VCaP (cell line): ENCODE data around the gene SUSD3.

Experiments used
- H3K27ac ChIP-seq: fragments of 450-650 bp; 2 replicates; pipeline ENCODE4 v1.5.1; 2017
- TF ChIP-seq, protein P1 (sequence below): fragments of 450-650 bp; conservative IDR thresholded peaks from 2 replicates; pipeline ENCODE4 v1.5.1; 2017; ENCODE audit warnings: mild to moderate bottlenecking, moderate library complexity

SUSD3 gene

DNA sequence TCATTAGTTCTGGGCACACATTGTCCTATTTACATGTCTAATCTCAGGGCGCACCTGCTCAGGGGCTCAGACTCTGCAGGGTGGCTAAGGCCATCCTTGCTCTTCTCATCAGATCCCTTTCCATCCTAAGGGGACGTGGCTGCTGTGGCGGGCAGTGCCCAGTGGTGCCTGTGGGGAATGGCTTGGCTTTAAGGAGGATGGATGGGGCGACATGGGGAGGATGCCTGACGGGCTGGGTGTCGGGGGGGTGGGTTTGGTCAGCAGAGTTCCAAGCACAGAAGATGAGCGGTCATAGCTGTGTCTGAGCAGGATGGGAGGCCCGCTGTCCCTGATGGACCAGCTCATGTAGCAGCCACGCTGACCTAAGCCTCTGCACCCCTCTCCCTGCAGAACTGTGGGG is 40.9 kb upstream of the SUSD3 start:
- no peak overlapping the region for H3K27ac ChIP-seq
- TF ChIP-seq, protein P1, sequence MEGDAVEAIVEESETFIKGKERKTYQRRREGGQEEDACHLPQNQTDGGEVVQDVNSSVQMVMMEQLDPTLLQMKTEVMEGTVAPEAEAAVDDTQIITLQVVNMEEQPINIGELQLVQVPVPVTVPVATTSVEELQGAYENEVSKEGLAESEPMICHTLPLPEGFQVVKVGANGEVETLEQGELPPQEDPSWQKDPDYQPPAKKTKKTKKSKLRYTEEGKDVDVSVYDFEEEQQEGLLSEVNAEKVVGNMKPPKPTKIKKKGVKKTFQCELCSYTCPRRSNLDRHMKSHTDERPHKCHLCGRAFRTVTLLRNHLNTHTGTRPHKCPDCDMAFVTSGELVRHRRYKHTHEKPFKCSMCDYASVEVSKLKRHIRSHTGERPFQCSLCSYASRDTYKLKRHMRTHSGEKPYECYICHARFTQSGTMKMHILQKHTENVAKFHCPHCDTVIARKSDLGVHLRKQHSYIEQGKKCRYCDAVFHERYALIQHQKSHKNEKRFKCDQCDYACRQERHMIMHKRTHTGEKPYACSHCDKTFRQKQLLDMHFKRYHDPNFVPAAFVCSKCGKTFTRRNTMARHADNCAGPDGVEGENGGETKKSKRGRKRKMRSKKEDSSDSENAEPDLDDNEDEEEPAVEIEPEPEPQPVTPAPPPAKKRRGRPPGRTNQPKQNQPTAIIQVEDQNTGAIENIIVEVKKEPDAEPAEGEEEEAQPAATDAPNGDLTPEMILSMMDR = no peak

DNA sequence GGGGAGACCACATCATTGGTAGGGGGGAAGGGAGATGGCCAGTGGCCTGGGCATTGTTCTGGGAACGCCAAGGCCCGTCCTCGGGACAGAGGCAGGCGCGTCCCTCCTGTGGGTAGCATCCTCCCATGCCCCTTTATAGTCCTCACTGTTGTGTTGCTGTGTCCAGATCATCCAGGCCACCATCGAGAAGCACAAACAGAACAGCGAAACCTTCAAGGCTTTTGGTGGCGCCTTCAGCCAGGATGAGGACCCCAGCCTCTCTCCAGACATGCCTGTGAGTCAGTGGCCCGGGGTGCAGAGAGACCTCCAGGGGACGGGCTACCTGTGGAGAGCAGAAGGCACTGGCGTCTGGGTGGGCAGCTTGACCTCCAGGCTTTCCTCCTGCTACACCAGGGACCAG is 38.4 kb upstream of the SUSD3 start:
- TF ChIP-seq, protein P1 = no peak
- no peak overlapping the region for H3K27ac ChIP-seq

DNA sequence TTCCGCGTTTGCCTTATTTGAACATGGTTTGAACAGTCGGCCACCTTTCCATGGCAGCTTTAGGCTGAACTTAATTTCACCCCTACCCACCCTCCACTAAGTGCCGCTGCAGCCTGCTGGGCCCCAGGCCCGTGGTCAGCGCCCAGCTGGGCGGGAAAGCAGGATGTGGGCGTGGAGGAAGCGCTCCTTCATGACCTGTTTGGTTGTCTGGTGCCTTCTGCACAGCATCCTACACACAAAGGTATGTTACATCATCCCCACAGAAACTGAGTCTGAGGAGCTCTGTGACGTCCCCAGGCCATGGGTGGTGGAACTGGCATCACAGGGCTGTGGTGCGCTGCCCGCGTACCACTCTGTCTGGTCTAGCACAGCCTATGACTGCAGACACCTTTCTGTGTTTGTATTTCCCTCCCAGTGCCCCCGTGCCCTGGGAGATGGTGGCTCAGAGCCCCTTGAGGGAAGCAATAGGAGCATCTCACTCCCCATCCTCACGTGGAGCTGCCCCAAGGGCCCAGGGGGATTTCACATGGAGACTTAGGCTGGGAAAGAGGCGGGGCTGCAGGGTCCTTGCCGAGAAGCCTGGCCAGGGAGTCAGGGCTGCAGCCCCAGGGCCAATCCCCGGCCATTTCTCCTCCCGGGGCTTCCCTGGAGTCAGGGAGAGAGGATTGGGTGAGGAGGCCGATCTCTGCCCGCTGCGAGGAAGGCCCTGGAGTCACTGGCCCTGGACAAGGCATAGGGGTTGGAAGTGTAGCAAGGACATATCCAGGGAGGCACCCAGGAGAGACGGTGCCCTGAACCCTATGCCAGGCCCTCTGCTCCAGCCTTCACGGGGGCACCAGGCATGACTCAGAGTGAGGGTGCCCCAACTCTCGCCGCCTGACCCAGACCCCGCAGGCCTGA is 37.5 kb upstream of the SUSD3 start:
- TF ChIP-seq, protein P1 = no peak
- no peak overlapping the region for H3K27ac ChIP-seq

DNA sequence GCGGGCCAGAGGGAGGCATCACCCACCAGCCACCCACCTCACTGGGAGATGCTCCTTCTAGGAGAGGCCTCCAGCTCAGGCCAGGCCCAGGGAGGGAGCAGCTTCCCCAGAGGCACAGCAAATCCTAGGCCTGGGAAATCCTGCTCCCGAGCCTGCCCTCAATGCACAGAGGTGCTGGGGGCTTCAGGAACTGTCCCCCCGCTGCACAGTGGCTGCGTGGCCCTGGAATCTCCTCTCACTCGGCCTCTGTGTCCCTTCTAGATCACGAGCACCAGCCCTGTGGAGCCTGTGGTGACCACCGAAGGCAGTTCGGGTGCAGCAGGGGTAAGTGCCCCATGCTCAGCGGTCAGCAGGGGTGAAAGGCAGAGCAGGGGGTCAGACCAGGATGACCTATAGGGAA is 36.4 kb upstream of the SUSD3 start:
- no peak overlapping the region for H3K27ac ChIP-seq

DNA sequence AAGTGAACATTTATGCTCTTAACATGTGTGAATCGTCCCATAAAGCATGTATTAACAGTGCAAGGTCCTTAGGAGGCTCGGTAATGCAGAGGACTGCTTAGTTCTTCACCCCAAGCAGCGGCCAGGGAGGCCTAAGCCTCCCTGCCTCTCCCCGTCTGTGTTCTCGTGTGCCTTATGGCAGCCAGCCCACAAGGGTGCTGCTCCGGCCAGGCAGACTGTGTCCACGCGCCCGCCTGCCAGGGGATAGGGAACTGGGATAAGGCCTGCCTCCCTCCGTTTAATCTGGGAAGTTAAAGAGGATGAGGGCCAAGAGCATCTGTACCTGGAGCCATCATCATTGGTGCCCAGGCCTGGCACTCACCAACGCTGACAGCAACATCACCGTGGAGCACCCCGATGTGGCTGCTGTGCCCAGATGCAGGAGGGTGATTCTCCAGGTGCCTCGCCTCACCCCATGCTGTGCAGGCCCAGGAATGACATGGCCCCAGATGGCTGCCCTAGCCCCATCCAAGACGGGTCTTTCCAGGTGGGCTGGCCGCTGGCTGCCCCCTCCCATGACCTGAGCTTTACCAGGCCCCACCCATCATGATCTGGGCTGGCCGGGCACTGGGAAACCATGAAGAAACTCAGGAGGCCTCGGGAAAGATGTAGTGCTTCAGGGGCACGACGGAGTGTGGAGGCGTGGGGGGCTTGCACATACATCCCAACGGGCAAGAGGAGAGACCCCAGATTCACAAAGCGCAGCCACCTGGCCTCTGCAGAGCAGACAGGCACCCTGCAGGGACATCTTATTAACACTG is 35.6 kb upstream of the SUSD3 start:
- H3K27ac ChIP-seq = no peak overlapping the region
- TF ChIP-seq, protein P1 = no peak

More for the DNA sequence above, 36.4 kb upstream of the SUSD3 start:
- TF ChIP-seq, protein P1 = no peak

DNA sequence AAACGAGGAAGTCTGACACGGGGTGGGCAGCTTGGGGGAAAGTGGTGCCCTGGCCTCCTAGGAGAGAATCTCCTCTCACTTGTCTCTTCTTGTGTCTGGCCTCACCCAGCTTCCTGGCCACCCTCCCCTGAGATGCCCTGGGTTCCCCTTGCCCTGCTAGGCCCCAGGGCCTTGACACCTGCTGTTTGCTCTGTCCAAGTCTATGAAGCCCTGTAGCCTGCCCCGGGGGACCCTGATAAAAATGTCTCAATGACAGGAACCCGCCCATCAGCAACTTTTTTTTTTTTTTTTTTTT is 35.0 kb upstream of the SUSD3 start:
- TF ChIP-seq, protein P1 = no peak
- H3K27ac ChIP-seq = no peak overlapping the region

DNA sequence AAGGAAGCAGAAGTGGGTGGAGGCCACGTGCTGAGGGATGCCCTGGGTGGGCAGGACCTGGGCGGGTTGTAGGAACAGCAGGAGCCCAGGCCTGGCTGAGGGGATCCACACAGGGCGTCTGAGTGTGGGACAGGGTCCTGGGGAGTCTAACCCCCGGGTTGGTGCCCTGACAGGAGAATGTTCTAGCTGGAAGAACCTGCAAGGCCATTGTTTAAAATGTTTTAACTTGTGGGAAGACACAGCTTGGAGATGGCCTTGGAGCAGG is 33.9 kb upstream of the SUSD3 start:
- H3K27ac ChIP-seq = no peak overlapping the region
- TF ChIP-seq, protein P1 = no peak
